Tibial artery (tissue), 4 donors: Measurements from ENCODE around the gene RBM18.

ENCODE experiments used
- DNase-seq, 2 donors: peaks; one replicate each; pipeline ENCODE4 v3.0.0-alpha.2; 2019
- H3K27ac ChIP-seq, 2 donors: fragments of 200-600 bp; sonication (generic) in 1 of 2; 1 replicate in 1 of 2; 2 replicates in 1 of 2; pipeline ENCODE4 v1.5.1; 2018 to 2019; ENCODE audit warnings: mild to moderate bottlenecking in 1 of 2
- H3K27me3 ChIP-seq, 2 donors: fragments of 200-600 bp; sonication (generic) in 1 of 2; one replicate each; pipeline versions ENCODE4 v1.5.1 to v1.6.0; 2016 to 2019
- H3K36me3 ChIP-seq, 3 donors: fragments of 200-600 bp; sonication (generic) in 2 of 3; one replicate each; pipeline ENCODE4 v1.5.1; 2016 to 2019; ENCODE audit warnings: mild to moderate bottlenecking in 2 of 3
- H3K4me1 ChIP-seq, 4 donors: fragments of 200-600 bp; sonication (generic) in 2 of 4; 1 replicate in 3 of 4; 2 replicates in 1 of 4; pipeline ENCODE4 v1.5.1; 2016 to 2019
- H3K4me3 ChIP-seq, 2 donors: fragments of 200-600 bp; sonication (generic) in 1 of 2; 1 replicate in 1 of 2; 2 replicates in 1 of 2; pipeline ENCODE4 v1.5.1; 2018 to 2019; ENCODE audit warnings: mild to moderate bottlenecking in 2 of 2
- H3K9me3 ChIP-seq, 3 donors: fragments of 200-600 bp; sonication (generic) in 1 of 3; one replicate each; pipeline ENCODE4 v1.5.1; 2016 to 2019
- intact Hi-C: fragments of 100-400 bp; cut with DNase I; formaldehyde crosslinking; loops from one replicate; pipeline ENCODE4 v1.15.0; 2023; ENCODE audit warnings: low total_unique reads
- TF ChIP-seq, protein P1 (sequence below), 2 experiments: fragments of 200-600 bp in 1 of 2; fragments of 450-650 bp in 1 of 2; IDR thresholded peaks; one replicate each; pipeline ENCODE4 v1.5.1; 2017 to 2019; ENCODE audit warnings: antibody characterized with exemption in 2 of 2, mild to moderate bottlenecking in 1 of 2, moderate library complexity in 1 of 2

The RBM18 gene, protein sequence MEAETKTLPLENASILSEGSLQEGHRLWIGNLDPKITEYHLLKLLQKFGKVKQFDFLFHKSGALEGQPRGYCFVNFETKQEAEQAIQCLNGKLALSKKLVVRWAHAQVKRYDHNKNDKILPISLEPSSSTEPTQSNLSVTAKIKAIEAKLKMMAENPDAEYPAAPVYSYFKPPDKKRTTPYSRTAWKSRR

DNA sequence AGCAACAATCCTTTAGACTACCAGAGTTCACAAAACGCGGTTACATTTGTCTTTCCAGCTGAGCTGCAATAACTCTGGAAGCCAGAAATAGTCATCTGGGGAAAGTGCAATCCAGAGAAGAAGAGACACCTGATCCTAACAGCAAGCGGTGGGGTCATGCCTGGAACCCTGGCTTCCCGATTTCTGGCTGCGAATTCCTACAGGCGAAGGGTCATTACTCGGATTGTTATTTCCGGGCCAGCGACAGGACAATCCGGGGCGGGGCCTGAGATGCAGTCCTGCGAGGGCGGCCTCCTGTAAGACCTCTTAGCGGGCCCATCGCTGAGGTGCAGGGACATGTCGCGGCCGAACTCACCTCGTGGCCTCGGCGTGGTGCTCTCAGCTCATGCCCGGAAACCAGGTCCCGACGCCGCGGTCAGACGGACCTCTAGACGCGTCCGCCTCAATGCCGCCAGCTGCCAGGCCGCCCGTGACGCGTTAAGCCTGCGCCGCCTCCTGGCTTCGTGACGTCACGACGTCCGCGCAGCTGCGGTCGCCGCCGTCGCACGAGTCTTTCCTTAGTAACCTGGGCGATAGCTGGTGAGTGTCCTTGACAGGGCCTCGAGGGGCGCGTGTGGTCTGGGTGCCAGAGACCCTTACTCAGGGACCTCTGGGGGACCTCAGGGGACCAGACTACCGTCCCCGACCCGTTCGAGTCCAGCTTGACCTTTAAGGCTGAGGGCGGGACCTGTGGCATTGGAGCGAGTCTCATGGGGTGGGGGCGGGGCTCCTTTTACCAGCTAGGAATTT is at the start of gene RBM18, which contains the start of gene MRRF:
Gene RBM18 (minus strand): TSS at position 481 of the 789 bp plus-strand sequence. CDS start 3,348 bp downstream, outside the sequence.
Gene MRRF (plus strand): TSS at position 523 of the 789 bp plus-strand sequence. CDS start 6,010 bp downstream, outside the sequence.
- intact Hi-C loops, result no loop called here
- TF ChIP-seq, protein P1, sequence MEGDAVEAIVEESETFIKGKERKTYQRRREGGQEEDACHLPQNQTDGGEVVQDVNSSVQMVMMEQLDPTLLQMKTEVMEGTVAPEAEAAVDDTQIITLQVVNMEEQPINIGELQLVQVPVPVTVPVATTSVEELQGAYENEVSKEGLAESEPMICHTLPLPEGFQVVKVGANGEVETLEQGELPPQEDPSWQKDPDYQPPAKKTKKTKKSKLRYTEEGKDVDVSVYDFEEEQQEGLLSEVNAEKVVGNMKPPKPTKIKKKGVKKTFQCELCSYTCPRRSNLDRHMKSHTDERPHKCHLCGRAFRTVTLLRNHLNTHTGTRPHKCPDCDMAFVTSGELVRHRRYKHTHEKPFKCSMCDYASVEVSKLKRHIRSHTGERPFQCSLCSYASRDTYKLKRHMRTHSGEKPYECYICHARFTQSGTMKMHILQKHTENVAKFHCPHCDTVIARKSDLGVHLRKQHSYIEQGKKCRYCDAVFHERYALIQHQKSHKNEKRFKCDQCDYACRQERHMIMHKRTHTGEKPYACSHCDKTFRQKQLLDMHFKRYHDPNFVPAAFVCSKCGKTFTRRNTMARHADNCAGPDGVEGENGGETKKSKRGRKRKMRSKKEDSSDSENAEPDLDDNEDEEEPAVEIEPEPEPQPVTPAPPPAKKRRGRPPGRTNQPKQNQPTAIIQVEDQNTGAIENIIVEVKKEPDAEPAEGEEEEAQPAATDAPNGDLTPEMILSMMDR (IDR thresholded peaks at IDR 0.05), result no peak
- Histone ChIP-seq H3K27me3 (no peaks in the 10 kb centered on the region), H3K9me3 (no peaks in the 10 kb centered on the region), H3K27ac (peak within 1 kb of the TSS; percentile 82 to 90), H3K4me3 (peak within 1 kb of the TSS; percentile 64 to 71), H3K36me3 (peaks cover 14 to 15% (median 15%) of the 10 kb centered on the region in 3 donors), H3K4me1 (peaks cover 0 to 43% (median 39%) of the 10 kb centered on the region in 4 donors)
- DNase-seq, result peak; percentile 88 to 94

DNA sequence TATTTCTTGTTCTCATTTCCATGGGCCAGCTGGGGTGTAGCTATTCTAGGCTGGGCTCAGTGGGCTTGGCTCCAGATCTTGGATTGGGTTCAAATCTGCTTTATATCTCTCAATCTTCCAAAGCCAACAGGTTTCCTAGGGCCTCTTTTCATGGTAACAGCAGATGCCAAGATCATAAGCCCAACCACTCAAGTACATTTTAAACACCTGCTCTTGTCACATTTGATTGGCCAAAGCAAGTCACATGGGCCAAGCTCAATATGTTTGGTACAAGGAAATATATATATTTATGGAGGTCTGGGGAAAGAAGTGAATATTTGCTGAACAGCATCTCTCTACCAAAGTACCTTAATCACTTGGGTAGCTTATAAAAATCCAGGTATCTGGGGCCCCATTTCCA is 49.5 kb upstream of the RBM18 start:
- Histone ChIP-seq H3K4me3 (no peak overlapping the region), H3K4me1 (no peaks in the 10 kb centered on the region), H3K36me3 (peaks cover 14 to 59% (median 34%) of the 10 kb centered on the region in 3 donors), H3K27ac (no peak overlapping the region), H3K27me3 (no peaks in the 10 kb centered on the region), H3K9me3 (no peaks in the 10 kb centered on the region)
- TF ChIP-seq, protein P1 (IDR thresholded peaks at IDR 0.05), result no peak
- no peak for DNase-seq
- intact Hi-C loops, result no loop called here

DNA sequence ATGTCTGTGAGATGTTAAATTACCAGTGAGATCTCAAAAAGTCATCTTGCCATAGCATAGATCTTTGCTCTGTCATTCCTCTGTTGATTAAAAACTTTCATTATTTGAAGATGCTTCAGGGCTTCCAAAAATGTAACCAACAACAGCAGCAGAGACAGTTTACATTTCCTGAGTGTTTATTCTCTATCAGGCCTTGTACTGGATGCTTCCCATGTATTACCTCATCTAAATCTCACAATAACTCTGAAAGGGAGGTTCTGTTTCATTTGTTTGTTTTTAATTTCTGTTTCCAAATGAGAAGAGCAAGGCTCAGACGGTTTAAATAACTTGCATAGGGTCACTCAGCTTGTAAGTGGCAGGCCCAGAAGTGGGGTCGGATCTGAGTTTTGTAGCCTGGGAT is 45.2 kb upstream of the RBM18 start:
- no peaks in the 10 kb centered on the region for H3K9me3 ChIP-seq
- DNase-seq, result no peak
- H3K4me1 ChIP-seq, result no peaks in the 10 kb centered on the region
- intact Hi-C loops, result no loop called here
- H3K36me3 ChIP-seq, result peaks cover 14 to 75% (median 37%) of the 10 kb centered on the region in 3 donors
- no peak overlapping the region for H3K27ac ChIP-seq
- TF ChIP-seq, protein P1 (IDR thresholded peaks at IDR 0.05), result no peak
- no peak overlapping the region for H3K4me3 ChIP-seq
- H3K27me3 ChIP-seq, result no peaks in the 10 kb centered on the region

- Histone ChIP-seq H3K27ac (no peak overlapping the region), H3K27me3 (no peaks in the 10 kb centered on the region), H3K9me3 (no peaks in the 10 kb centered on the region), H3K4me3 (no peak overlapping the region), H3K36me3 (peaks cover 3 to 68% (median 28%) of the 10 kb centered on the region in 3 donors), H3K4me1 (no peaks in the 10 kb centered on the region)
- TF ChIP-seq, protein P1 (IDR thresholded peaks at IDR 0.05), result no peak
- intact Hi-C loops, result no loop called here
- DNase-seq, result no peak
Observed at GRCh38 chr9:122307925-122308324, 43.3 kb upstream of the RBM18 start.

- no peaks in the 10 kb centered on the region for H3K9me3 ChIP-seq
- intact Hi-C loops, result no loop called here
- no peaks in the 10 kb centered on the region for H3K4me1 ChIP-seq
- TF ChIP-seq, protein P1 (IDR thresholded peaks at IDR 0.05), result no peak
- DNase-seq, result no peak
- H3K27ac ChIP-seq, result no peak overlapping the region
- H3K36me3 ChIP-seq, result peaks cover 0 to 66% (median 32%) of the 10 kb centered on the region in 3 donors
- no peak overlapping the region for H3K4me3 ChIP-seq
- no peaks in the 10 kb centered on the region for H3K27me3 ChIP-seq
Observed at GRCh38 chr9:122307061-122307460, 42.4 kb upstream of the RBM18 start.
